ENCODE results near the gene LYPD4.

DNA sequence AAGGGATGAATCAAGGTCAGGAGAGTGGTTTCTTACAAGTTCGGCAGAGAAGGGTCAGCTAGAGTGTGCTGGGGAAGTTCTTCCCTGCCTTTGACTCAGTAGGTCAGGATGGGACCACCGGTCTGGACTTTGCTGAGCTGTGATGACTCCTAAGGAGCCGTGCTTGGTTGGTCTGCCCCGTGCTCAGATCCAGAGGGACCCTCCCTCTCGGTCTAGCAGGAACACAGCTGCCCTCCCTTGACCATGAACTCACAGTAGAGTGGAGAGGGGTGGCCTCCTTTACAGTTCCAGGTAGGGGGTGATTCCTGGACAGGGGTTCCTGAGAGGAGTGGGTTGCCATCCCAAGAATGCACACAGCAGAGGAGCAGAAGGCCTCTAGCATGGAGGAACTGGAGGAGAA, 19.9 kb upstream of the LYPD4 start:
- TF ChIP-seq, protein P1, sequence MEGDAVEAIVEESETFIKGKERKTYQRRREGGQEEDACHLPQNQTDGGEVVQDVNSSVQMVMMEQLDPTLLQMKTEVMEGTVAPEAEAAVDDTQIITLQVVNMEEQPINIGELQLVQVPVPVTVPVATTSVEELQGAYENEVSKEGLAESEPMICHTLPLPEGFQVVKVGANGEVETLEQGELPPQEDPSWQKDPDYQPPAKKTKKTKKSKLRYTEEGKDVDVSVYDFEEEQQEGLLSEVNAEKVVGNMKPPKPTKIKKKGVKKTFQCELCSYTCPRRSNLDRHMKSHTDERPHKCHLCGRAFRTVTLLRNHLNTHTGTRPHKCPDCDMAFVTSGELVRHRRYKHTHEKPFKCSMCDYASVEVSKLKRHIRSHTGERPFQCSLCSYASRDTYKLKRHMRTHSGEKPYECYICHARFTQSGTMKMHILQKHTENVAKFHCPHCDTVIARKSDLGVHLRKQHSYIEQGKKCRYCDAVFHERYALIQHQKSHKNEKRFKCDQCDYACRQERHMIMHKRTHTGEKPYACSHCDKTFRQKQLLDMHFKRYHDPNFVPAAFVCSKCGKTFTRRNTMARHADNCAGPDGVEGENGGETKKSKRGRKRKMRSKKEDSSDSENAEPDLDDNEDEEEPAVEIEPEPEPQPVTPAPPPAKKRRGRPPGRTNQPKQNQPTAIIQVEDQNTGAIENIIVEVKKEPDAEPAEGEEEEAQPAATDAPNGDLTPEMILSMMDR (IDR thresholded peaks at IDR 0.05), result no peak
- no peak for TF ChIP-seq POLR2A (IDR thresholded peaks at IDR 0.05)
